ENCODE data around the gene FAM174C.

The FAM174C gene

DNA sequence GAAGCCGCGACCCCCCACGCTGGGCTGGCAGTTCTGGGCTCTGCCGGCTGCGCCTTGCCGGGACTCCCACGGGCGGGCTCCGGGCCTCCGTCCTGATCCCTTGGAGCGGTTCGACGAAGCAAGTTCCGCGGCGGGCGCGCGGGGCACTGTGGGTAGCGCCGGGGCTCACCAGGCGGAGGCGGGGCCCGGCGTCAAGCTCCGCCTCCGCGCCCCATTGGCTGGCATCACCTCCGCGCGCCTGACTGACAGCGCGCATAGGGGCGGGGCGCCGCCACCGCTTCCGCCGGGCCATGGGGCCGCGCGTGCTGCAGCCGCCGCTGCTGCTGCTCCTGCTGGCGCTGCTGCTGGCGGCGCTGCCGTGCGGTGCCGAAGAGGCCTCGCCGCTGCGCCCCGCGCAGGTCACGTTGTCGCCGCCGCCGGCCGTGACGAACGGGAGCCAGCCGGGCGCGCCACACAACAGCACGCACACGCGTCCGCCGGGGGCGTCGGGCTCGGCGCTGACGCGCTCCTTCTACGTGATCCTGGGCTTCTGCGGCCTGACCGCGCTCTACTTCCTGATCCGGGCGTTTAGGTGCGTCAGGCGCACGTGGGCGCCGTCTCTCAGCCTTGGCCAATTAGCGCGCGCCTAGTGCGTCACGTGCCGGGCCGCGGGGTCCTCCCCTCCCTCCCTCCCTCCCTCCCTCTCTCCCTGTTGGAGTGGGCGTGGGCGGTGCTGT lies at the start of gene FAM174C:
TSS of gene FAM174C (plus strand) at position 271 of the 716 bp plus-strand sequence. CDS start at position 291, 20 bp downstream.
- Mint-ChIP-seq H3K36me3 (ENCODE audit: insufficient read depth) (peaks cover 57% of the 10 kb centered on the region), H3K27ac (ENCODE audit: low read depth) (peak within 1 kb of the TSS; percentile 95), H3K4me1 (peaks cover 51% of the 10 kb centered on the region), H3K9me3 (no peaks in the 10 kb centered on the region), H3K27me3 (no peaks in the 10 kb centered on the region), H3K4me3 (peak within 1 kb of the TSS; percentile 75)
- DNase-seq (ENCODE audit: low spot score in 2 of 2), result peak; percentile 83 to 95
- ATAC-seq (replicated peaks; ENCODE audit: extremely low read depth, poor library complexity, severe bottlenecking), result peak; percentile 84

- Mint-ChIP-seq H3K27me3 (no peaks in the 10 kb centered on the region), H3K27ac (ENCODE audit: low read depth) (no peak overlapping the region), H3K4me1 (no peaks in the 10 kb centered on the region), H3K4me3 (no peak overlapping the region), H3K36me3 (ENCODE audit: insufficient read depth) (peaks cover 5% of the 10 kb centered on the region), H3K9me3 (no peaks in the 10 kb centered on the region)
- DNase-seq (ENCODE audit: low spot score in 2 of 2) (no peak), ATAC-seq (replicated peaks; ENCODE audit: extremely low read depth, poor library complexity, severe bottlenecking) (no peak)
These were observed 49.2 kb upstream of the FAM174C start for GRCh38 chr19:1226227-1226518.

- Mint-ChIP-seq H3K9me3 (no peaks in the 10 kb centered on the region), H3K27me3 (no peaks in the 10 kb centered on the region), H3K27ac (ENCODE audit: low read depth) (no peak overlapping the region), H3K36me3 (ENCODE audit: insufficient read depth) (peaks cover 5% of the 10 kb centered on the region), H3K4me3 (no peak overlapping the region), H3K4me1 (no peaks in the 10 kb centered on the region)
- ATAC-seq (replicated peaks; ENCODE audit: extremely low read depth, poor library complexity, severe bottlenecking), result no peak
- DNase-seq (ENCODE audit: low spot score in 2 of 2), result no peak
These were observed 48.6 kb upstream of the FAM174C start for GRCh38 chr19:1226522-1227303.

GRCh38 chr19:1227304-1228054 lies 47.9 kb upstream of the FAM174C start:
- ATAC-seq (replicated peaks; ENCODE audit: extremely low read depth, poor library complexity, severe bottlenecking) (no peak), DNase-seq (ENCODE audit: low spot score in 2 of 2) (no peak)
- Mint-ChIP-seq H3K4me3 (no peak overlapping the region), H3K4me1 (no peaks in the 10 kb centered on the region), H3K9me3 (no peaks in the 10 kb centered on the region), H3K27ac (ENCODE audit: low read depth) (no peak overlapping the region), H3K36me3 (ENCODE audit: insufficient read depth) (peaks cover 5% of the 10 kb centered on the region), H3K27me3 (no peaks in the 10 kb centered on the region)

GRCh38 chr19:1228161-1228957 lies 47.0 kb upstream of the FAM174C start:
- no peak overlapping the region for H3K27ac Mint-ChIP-seq (ENCODE audit: low read depth)
- ATAC-seq (replicated peaks; ENCODE audit: extremely low read depth, poor library complexity, severe bottlenecking), result no peak
- no peaks in the 10 kb centered on the region for H3K27me3 Mint-ChIP-seq
- H3K9me3 Mint-ChIP-seq, result no peaks in the 10 kb centered on the region
- H3K4me1 Mint-ChIP-seq, result no peaks in the 10 kb centered on the region
- no peak for DNase-seq (ENCODE audit: low spot score in 2 of 2)
- H3K36me3 Mint-ChIP-seq (ENCODE audit: insufficient read depth), result peaks cover 5% of the 10 kb centered on the region
- H3K4me3 Mint-ChIP-seq, result no peak overlapping the region

GRCh38 chr19:1229056-1229923 lies 46.0 kb upstream of the FAM174C start:
- ATAC-seq (replicated peaks; ENCODE audit: extremely low read depth, poor library complexity, severe bottlenecking) (no peak), DNase-seq (ENCODE audit: low spot score in 2 of 2) (no peak)
- Mint-ChIP-seq H3K27ac (ENCODE audit: low read depth) (no peak overlapping the region), H3K27me3 (no peaks in the 10 kb centered on the region), H3K4me3 (no peak overlapping the region), H3K4me1 (no peaks in the 10 kb centered on the region), H3K9me3 (no peaks in the 10 kb centered on the region), H3K36me3 (ENCODE audit: insufficient read depth) (peaks cover 5% of the 10 kb centered on the region)

DNA sequence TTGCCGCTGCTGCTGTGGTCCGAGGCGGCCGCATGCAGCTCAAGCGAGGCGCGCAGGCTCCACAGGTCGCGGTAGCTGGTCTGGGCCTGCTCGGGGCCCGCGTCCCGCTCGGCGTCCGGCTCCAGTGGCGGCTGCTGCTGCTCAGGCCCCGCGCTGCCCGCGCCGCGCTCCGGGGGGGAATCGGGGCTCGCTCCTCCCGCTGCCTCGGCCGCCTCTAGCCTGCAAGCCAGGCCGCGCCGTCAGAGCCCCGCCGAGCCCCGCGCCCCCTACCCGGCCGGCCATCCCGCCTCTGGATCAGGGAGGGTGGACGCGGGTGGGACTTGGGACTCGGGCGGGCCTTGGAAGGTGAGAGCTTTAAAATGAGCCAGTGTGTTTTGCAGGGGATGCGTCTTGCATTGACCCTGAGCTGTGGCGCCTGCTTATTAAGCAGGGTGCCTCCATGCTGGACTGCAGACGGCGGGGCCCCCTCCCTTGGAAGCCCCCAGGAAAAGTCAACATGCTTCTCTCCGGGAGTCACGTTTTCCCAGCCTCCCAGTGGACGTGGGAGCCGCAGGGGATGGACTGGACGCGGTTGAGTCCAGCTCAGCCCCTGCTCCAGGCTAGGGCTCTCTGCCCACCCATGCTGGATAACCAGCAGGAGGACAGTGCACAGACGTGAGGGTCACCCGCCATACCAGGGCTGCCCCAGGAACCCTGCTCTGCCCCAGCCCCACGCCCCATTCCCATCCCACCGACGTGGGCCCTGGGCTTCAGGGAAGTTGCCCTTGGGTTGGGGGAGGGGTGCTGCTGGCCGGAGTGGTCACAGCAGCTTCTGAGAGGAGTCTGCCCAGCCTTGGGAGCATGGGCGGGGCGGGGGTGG lies 45.2 kb upstream of the FAM174C start:
- no peaks in the 10 kb centered on the region for H3K4me1 Mint-ChIP-seq
- peaks cover 5% of the 10 kb centered on the region for H3K36me3 Mint-ChIP-seq (ENCODE audit: insufficient read depth)
- no peaks in the 10 kb centered on the region for H3K27me3 Mint-ChIP-seq
- H3K27ac Mint-ChIP-seq (ENCODE audit: low read depth), result no peak overlapping the region
- no peaks in the 10 kb centered on the region for H3K9me3 Mint-ChIP-seq
- no peak for DNase-seq (ENCODE audit: low spot score in 2 of 2)
- ATAC-seq (replicated peaks; ENCODE audit: extremely low read depth, poor library complexity, severe bottlenecking), result no peak
- H3K4me3 Mint-ChIP-seq, result no peak overlapping the region

DNA sequence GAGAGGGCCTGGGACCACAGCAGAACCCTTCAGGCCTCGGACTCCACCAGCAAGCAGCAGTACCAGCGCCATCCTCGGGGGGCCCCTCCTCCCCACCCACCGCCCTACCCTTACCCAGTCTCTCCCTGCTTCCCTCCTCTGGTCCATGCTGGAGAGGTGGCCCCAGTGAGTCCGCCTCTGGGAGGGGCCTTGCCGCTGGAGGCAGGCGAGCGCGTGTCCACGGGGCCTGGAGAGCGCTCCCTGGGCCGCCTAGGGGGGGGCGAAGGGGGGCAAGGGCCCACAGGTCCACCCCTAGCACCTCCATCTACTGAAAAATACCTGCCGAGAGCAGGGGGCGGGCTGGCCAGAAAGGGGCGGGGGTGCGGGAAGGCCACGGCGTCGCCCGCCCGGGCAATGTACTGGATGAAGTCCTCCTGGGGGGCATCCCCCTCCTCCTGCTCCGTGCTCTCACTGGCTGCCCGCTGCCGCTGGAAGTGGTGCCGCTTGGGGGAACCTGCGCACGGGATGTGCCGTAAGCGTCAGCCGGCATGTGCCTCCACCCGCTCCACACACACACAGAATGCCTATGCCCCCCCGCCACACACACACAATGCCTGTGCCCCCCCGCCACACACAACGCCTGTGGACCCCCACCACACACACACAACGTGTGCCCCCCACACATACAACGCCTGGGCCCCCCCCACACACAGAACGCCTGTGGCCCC lies 44.4 kb upstream of the FAM174C start:
- Mint-ChIP-seq H3K27me3 (no peaks in the 10 kb centered on the region), H3K36me3 (ENCODE audit: insufficient read depth) (peaks cover 2% of the 10 kb centered on the region), H3K4me3 (no peak overlapping the region), H3K4me1 (no peaks in the 10 kb centered on the region), H3K27ac (ENCODE audit: low read depth) (no peak overlapping the region), H3K9me3 (no peaks in the 10 kb centered on the region)
- no peak for ATAC-seq (replicated peaks; ENCODE audit: extremely low read depth, poor library complexity, severe bottlenecking)
- DNase-seq (ENCODE audit: low spot score in 2 of 2), result no peak

DNA sequence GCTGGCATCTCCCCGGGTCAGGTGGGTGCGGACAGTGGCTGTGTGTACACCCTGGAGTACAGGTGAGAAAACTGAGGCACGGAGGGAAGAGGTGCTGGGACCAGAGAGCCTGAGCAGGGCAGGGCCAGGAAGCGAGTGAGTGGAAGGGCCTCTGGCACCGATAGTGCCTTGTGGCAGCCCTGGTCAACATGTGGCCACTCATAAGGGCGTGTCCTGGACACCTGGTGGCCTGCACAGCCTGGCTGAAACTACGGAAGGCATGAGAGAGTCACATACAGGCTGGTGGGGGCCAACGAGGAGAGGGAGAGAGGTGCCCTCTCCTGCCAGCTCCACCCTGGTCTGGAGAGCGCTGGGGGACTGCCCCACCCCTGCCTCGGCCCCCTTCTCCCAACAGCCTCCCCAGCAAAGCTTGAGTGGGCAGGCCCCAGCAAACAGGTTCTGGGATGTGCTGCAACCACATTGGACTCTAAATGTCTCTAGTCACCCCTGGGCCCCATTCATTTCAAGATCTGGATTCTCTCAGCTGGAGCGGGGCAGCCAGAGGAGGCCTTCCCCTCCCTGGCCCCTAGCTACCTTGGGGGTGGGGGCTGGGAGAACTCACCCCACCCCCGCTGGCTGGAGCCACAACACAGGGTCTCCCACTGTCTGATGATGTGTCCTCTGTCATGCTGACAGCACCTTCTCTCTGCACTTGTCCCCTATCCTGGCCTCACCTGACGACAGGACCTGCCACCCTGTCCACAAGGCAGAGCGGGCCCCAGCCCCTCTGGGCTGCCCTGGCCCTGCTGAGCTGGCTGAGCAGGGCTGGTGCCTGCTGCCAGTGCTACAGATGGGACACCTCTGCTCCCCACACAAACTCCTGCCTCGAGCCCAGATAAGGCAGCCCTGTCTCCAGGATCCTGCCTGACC lies 43.3 kb upstream of the FAM174C start:
- ATAC-seq (replicated peaks; ENCODE audit: extremely low read depth, poor library complexity, severe bottlenecking) (no peak), DNase-seq (ENCODE audit: low spot score in 2 of 2) (no peak)
- Mint-ChIP-seq H3K27me3 (no peaks in the 10 kb centered on the region), H3K4me3 (no peak overlapping the region), H3K27ac (ENCODE audit: low read depth) (no peak overlapping the region), H3K36me3 (ENCODE audit: insufficient read depth) (no peaks in the 10 kb centered on the region), H3K9me3 (no peaks in the 10 kb centered on the region), H3K4me1 (no peaks in the 10 kb centered on the region)

GRCh38 chr19:1232652-1233072 lies 42.7 kb upstream of the FAM174C start:
- Mint-ChIP-seq H3K27ac (ENCODE audit: low read depth) (no peak overlapping the region), H3K4me1 (no peaks in the 10 kb centered on the region), H3K9me3 (no peaks in the 10 kb centered on the region), H3K4me3 (no peak overlapping the region), H3K27me3 (no peaks in the 10 kb centered on the region), H3K36me3 (ENCODE audit: insufficient read depth) (no peaks in the 10 kb centered on the region)
- ATAC-seq (replicated peaks; ENCODE audit: extremely low read depth, poor library complexity, severe bottlenecking) (no peak), DNase-seq (ENCODE audit: low spot score in 2 of 2) (no peak)

All from central memory CD8-positive, alpha-beta T cell (primary cell).